Measurements from ENCODE around the gene HERC2. TPM values are rescaled to one million over a fixed set of nuclear protein-coding genes. Genes with fewer than 3 reads are reported as not detected.

Gene HERC2
- total and polyA plus RNA-seq, 2 donors (not counting 3 experiments of a cell fraction or from before 2014, with no cell fraction given), result 46.1 to 83.9 TPM

DNA sequence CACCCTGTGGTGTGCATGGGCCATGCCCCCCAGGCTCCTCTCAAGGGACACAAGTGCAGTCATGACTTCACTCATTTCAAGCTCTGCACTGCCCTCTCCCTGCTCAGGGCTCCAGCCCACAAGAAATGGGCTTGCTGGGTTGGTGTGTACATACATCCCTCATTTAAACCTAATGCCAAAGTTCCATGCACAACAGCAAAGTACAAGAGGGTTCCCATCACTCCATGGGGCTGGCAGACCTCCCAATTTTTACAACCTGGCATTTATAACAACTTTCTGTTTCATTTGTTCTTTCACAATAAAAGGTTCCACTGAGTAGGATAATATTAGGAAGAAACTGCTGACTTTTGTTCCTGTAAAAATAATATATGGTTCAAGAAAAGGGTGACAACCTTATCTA lies 54.3 kb downstream of the HERC2 start:
- H3K9me1 ChIP-seq (replicated peaks; ENCODE audit: control insufficient read depth, extremely low read depth, insufficient read depth, low read length), result no peaks in the 10 kb centered on the region
- DNase-seq (ENCODE audit: low read depth, low spot score) (no peak), FAIRE-seq (no peak)
- intact Hi-C loops (cut with micrococcal nuclease), result no loop called here
- H3K27me3 ChIP-seq (ENCODE audit: control insufficient read depth in 2 of 2, insufficient read depth in 2 of 2, low read length in 2 of 2), result no peaks in the 10 kb centered on the region
- H3K36me3 ChIP-seq (ENCODE audit: control insufficient read depth in 2 of 2, extremely low read depth in 1 of 2, insufficient read depth in 2 of 2, low read length in 2 of 2), result peaks cover 11 to 29% of the 10 kb centered on the region in 2 experiments
- no peak overlapping the region for H2AFZ ChIP-seq (ENCODE audit: low read depth, low read length)
- no peak overlapping the region for H3K9ac ChIP-seq (replicated peaks; ENCODE audit: extremely low read depth, insufficient read depth, low read length)
- TF ChIP-seq MYC (IDR thresholded peaks at IDR 0.05; ENCODE audit: low read depth, low read length) (no peak), POLR2AphosphoS5 (IDR thresholded peaks at IDR 0.05; ENCODE audit: insufficient read depth, low read depth, low read length) (no peak), MAX (IDR thresholded peaks at IDR 0.05; ENCODE audit: insufficient read depth, insufficient read length) (no peak), JUN (IDR thresholded peaks at IDR 0.05; ENCODE audit: borderline replicate concordance, insufficient read depth, insufficient read length, low read depth) (no peak), EZH2 (IDR thresholded peaks at IDR 0.05; ENCODE audit: borderline replicate concordance, low read depth, low read length, severe bottlenecking) (no peak), GATA2 (IDR thresholded peaks at IDR 0.05; ENCODE audit: insufficient read depth, insufficient read length, low read depth, low read length) (no peak), FOS (IDR thresholded peaks at IDR 0.05; ENCODE audit: borderline replicate concordance, insufficient read depth, low read length) (no peak), POLR2A (IDR thresholded peaks at IDR 0.05; ENCODE audit: low read depth, low read length) (no peak)
- TF ChIP-seq, protein P1, sequence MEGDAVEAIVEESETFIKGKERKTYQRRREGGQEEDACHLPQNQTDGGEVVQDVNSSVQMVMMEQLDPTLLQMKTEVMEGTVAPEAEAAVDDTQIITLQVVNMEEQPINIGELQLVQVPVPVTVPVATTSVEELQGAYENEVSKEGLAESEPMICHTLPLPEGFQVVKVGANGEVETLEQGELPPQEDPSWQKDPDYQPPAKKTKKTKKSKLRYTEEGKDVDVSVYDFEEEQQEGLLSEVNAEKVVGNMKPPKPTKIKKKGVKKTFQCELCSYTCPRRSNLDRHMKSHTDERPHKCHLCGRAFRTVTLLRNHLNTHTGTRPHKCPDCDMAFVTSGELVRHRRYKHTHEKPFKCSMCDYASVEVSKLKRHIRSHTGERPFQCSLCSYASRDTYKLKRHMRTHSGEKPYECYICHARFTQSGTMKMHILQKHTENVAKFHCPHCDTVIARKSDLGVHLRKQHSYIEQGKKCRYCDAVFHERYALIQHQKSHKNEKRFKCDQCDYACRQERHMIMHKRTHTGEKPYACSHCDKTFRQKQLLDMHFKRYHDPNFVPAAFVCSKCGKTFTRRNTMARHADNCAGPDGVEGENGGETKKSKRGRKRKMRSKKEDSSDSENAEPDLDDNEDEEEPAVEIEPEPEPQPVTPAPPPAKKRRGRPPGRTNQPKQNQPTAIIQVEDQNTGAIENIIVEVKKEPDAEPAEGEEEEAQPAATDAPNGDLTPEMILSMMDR (IDR thresholded peaks at IDR 0.05; ENCODE audit: extremely low read depth in 1 of 2, insufficient read depth in 1 of 2, low read depth in 1 of 2, low read length in 2 of 2), result no peak
- H3K9me3 ChIP-seq (replicated peaks; ENCODE audit: control insufficient read depth, insufficient read depth, low read length), result no peaks in the 10 kb centered on the region
- H3K4me3 ChIP-seq (replicated peaks in 1 of 3; ENCODE audit: insufficient read depth in 1 of 3, low read depth in 1 of 3, low read length in 3 of 3), result no peak overlapping the region
- dilution Hi-C loops (cut with MboI; ENCODE audit: extremely low pct_ligation_motif_present, low sequenced_read_pairs), result no loop called here
- H3K4me1 ChIP-seq (ENCODE audit: control insufficient read depth, extremely low read depth, insufficient read depth, low read length), result no peaks in the 10 kb centered on the region
- no peak overlapping the region for H3K4me2 ChIP-seq (ENCODE audit: insufficient read depth, low read length)
- CTCF ChIA-PET, result interaction anchor here (1.0 kb wide), 1 partner anchor 20 kb away, joined by 3 read pairs; no protein-coding TSS in a partner anchor
- no TSS peak for BruUV-seq (replicated peaks)
- H3K79me2 ChIP-seq (ENCODE audit: control insufficient read depth, insufficient read depth, low read length), result peaks cover 9% of the 10 kb centered on the region
- POLR2A ChIA-PET, result no interaction called here
- H4K20me1 ChIP-seq (replicated peaks; ENCODE audit: control insufficient read depth, extremely low read depth, insufficient read depth, low read length), result no peaks in the 10 kb centered on the region
- no peak overlapping the region for H3K27ac ChIP-seq (ENCODE audit: insufficient read depth, low read depth, low read length)
